Activated CD8-positive, alpha-beta memory T cell treated with anti-CD3 and anti-CD28 coated beads, Interleukin-2, amount 50 U/mL, for 48 hours (primary cell): Measurements from ENCODE around the gene MT1A.

Experiments used
- DNase-seq: peaks from one replicate; pipeline ENCODE4 v3.0.0-alpha.2; 2020

The MT1A gene

DNA sequence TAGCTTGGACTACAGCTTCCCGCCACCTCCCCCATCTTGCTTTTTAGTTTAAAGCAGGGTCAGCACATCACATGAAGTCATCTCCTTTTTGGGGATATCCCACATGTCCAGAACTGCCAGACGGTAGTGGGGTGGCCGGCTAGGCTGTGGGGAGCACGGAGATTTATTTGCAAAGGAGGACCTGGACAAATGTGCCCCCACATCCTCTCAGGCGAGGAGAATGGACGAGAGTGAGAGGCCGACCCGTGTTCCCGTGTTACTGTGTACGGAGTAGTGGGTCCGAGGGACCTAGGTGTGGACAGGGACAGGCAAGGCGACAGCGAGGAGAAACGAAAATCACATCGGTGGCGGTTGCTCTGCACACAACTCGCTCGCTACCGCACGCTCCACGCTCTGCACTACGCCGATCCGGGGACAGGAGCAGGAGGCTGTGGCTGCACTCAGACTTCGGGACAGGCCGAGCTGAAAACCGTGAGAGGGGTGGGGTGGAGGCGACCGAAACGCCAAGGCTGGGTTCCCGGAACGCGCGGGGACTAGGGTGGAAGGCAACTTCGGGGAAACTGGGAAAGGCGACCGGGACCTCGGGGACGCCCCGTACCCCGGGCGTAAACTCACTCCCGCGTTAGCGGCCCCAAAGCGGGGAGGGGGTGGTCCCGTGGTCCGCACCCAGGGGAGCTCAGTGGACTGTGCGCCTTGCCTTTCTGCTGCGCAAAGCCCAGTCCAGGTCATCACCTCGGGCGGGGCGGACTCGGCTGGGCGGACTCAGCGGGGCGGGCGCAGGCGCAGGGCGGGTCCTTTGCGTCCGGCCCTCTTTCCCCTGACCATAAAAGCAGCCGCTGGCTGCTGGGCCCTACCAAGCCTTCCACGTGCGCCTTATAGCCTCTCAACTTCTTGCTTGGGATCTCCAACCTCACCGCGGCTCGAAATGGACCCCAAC lies at the start of gene MT1A:
TSS of gene MT1A (plus strand) at position 853 of the 937 bp plus-strand sequence. CDS start at position 926, 73 bp downstream.
- no peak for DNase-seq

DNA sequence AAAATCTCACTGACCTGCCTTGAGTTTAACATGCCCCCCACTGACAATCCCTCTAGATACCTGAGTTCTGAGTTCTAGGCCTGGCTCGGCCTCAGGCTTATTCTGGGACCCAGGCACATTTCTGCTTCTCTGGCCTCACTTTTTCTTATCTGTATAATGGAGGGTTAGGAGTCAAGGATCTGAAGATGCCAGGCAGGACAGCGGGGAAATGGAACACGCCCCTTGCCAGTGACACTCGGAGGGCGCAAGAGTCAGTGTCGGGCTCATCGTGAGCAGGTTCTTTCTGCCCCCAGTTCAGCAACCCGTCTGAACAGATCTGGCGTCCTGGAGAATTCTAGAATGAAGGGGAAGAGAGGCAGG lies 49.7 kb upstream of the MT1A start:
- no peak for DNase-seq

DNA sequence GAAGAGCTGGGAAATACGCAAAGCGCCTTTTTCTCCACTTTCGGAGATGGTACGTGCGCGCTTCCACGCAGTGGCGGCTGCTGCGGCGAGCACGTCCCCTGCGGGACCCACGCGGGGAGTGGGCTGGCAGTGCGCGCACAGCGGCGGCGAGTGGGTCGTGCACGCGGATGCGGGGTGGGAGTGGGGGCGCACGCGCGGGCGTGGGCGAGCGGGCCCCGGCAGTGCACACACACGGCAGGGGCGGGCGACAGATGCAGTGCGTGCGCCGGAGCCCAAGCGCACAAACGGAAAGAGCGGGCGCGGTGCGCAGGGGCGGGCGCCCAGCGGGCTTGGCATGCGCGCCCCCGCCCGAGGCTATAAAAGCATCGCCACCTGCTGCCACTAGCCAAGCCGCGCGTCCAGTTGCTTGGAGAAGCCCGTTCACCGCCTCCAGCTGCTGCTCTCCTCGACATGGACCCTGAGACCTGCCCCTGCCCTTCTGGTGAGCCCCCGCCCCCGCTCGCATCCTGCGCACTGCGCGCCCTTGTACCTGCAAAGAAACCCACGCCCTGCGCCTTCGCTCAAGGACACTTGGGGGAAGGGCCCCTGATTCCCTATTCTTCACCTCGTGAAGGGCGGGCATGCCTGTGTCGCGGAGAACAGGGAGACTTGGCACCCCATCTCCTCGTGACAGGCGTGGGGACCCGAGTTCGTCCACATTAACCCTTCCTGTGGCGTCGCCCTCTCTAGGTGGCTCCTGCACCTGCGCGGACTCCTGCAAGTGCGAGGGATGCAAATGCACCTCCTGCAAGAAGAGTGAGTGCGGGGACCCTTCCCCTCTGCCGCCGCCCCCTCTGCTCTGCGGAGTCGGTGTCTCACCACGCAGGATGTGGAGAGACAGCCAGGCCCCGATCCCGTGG lies 49.1 kb upstream of the MT1A start, which contains the start of gene MT3:
TSS of gene MT3 (plus strand) at position 388 of the 899 bp plus-strand sequence. CDS start at position 451, 63 bp downstream.
- DNase-seq: peak; percentile 76

DNA sequence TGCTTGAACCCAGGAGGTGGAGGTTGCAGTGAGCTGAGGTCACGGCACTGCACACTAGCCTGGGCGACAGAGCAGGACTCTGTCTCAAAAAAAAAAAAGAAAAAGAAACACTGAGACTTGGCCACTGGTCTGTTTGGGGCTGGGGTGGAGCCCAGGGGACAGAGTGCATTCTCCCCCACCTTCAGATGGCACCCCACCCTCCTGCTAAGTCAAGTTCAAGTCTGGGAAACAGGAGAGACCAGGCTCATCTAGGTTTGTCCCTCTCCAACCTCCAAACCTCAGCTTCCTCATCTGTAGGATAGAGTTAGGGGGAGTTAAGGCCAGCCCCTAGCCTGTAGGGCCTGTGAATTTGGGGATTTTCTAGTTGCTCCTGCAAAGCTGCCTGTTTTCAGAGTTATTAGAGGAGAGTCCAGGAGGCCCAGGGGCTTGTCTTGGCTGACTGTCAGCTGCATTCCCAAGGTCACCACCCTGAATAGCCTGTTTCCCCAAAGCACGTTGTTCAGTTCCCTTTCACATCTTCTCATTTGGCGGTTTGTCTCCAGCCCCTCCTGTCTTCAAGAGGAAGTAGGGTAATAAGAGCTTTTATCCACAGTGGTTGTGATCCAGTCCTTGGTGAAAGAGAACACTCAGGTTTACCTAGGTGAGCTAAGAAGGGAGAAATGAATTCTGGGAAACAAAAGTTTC lies 46.9 kb upstream of the MT1A start:
- peak; percentile 40 for DNase-seq

DNA sequence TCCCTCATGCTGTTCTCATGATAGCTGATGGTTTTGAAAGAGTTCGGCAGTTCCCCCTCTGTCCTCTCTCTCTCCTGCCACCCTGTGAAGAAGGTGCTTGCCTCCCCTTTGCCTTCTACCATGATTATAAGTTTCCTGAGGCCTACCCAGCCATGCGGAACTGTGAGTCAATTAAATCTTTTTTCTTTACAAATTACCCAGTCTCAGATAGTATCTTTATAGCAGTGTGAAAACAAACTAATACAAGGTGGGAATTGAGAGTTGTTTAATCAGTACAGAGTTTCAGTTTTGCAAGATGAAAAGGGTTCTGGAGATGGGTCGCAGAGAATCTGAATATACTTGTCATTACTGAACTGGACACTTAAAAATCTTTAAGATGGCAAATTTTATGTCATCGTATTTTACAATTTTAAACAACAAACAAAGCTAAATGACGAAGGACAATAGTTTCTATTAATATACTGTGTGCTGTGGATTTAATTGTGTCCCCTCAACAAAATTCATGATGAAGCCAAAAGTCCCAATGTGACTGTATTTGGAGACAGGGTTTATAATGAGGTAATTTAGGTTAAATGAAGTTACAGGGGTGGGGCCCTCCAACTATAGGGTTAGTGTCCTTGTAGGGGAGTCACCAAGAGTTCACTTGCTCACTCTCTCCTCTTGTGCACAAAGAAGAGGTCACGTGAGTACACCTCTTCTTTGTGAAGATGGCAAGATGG lies 44.7 kb upstream of the MT1A start:
- no peak for DNase-seq

DNA sequence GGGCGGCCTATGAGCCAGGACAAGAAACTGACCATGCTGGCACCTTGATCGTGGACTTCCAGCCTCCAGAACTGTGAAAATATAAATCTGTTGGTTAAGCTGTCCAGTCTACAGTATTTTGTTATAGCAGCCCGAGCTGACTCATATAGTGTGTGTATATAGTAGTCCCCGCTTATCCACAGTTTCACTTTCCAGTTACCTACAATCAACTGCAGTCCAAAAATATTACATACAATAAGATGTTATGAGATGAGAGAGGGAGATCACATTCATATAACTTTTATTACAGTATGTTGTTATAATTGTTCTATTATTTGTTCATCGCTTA lies 44.2 kb upstream of the MT1A start:
- no peak for DNase-seq

DNA sequence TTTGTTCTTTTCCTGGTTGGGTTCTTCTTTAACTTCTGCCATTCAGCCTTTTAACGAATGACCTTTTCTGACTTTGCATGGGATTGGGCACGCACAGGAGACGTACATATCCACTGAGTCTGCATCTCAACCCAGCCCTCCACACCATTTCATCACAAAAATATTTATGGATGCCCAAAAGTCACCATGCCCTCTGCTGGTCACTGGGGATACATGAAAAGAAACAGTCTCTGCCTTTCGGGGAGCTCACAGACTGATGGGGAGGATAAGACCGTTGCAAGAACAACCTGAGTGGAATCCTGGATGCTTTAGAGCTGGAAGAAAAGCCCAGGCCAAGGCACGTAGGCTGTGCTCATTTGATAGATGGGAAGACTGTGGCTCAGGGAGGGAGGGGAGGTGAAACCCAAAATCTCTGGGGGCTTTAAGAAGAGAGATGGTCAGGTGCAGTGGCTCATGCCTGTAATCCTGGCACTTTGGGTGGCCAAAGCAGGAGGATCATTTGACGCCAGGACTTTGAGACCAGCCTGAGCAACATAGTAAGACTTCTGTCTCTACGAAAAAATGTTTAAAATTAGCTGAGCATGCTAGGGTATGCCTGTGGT lies 38.0 kb upstream of the MT1A start:
- no peak for DNase-seq

DNA sequence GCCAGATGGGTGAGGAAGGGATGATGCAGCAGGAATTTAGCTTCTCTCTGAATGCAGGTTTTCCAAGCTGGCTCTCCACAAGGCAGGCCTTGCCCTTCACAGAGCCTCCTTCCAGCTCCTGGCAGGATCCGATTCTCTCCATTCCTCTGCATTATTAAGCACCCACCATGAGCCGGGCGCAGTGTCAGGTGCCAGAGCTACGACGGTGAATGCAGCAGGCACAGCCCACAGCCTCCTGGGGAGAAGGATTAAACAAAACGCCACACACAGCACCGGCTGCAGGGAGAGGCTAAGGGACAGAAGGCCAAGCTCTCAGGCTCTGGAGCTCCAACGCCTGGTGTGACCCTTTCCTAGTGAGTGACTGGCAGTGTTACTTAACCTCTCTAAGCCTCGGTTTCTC lies 37.1 kb upstream of the MT1A start:
- DNase-seq: no peak

DNA sequence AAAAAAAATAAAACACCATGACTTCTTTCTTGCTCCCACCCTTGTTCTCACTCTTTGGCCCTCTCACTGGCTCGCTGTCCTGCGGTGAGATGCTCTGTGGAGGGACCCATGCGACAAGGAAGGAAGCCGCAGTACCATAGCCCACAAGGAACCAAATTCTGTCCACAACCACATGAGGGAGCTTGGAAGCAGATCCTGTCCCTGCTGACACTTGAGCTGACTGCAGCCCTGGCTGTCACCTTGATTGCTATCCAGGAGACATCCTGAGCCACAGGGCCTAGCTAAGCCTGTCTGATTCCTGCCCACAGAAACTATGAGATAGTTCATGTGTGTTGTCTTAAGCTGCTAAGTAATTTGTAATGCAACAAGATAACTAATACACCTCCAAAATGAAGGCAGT lies 34.9 kb upstream of the MT1A start:
- no peak for DNase-seq

DNA sequence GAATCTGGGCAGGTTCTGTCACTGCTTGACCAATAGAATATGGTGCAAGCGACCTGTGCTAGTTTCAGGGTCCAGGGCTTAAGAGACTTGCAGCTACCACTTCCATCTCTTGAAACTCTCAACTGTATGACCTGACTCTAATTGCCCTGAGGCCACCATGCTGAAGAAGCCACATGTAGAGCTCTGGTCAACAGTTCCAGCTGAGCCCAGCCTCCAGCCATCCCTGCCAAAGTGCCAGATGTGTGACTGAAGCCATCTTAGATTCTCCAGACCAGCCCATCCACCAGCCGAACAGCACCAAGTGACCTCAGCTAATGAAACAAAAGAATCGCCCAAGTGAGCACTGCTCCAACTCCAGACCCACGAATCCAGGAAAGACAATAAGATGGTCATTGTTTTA lies 33.5 kb upstream of the MT1A start:
- DNase-seq: no peak

DNA sequence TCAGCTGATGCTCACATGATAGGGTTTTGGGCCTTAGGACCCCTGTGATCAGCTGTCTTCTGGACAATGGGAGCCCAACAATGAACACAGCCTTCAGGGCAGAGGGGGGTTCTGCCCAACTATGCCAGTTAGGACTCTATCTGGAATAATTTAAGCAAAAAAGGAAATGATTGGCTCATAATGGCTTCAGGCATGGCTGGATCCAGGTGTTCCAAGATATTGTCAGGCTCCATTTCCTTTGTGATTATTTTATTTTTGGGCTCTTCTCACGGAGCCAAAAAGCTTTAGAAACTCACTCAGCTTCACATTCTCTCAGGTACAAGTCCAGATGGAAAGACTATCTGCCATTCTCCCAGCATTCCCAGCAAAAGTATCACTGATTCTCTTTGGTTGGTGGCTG lies 33.0 kb upstream of the MT1A start:
- no peak for DNase-seq

DNA sequence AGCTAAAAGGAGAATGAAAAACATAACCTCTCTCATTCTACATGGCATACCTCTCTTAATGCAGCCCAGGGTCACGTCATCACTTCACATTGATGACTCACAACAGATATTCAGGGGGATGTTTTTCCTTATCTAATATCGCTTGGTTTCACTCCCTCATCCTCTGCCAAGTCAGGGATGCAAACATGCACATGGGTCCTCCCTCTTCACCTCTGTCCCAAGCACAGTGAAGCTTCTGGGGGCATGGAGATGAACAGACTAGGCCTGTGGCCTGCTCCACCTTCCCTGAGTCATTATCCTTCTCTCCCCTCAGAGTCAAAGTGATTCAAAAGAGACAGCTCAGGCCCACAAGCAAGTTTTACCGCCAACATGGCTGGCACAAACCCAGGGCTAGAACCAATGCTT lies 32.4 kb upstream of the MT1A start:
- no peak for DNase-seq

DNA sequence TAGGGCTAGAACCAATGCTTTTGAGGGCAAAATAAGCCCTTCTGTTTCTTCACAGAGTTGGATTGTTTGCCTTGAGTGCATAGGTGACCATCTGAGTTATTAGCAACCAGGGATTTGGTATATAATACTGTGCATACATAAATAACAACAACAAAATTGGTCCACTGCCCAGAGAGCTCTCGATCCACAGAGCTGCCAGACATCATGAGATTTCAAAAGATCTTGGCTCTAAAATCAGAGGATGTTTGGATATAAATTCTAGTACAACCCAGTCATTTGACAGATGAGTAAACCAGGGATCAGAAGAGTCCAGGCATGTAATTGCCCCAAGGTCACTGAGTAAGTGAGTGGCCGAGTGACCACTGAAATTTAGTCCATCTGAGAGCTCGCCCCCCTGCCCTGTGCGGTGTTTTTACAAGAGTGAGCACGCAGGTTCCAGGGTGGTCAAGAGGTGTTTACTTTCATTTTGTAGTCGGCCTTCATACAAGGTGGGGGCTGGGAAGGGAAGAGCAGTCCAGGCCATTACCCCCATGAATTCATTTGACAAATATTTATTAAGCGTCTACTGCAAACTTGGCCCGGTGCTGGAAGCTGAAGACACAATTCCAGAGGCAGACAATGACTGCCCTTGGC lies 31.9 kb upstream of the MT1A start:
- DNase-seq: no peak

DNA sequence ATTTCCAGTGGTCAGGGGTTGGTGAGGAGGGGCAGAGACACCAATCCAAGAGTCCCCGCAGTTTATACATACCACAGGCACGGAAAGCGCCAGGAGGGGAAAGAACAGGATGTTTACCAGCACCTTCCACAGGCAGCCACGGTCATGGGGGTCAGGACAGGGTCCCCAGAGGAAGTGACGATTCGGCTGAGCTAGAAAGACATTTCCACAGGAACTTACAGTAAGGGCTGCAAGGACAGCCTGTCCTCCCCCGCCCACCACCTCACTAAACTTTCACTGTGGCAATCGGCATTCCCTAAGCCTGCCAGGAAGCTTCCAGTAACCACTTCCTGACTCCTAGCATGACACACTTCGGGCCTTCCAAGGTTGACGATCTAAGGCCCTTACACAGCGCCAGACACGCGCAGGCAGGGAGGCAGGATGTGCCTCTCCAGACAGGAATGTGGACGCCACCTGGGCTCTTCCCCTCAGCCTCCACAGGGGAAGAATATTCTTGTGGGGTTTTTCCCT lies 31.3 kb upstream of the MT1A start:
- no peak for DNase-seq

DNA sequence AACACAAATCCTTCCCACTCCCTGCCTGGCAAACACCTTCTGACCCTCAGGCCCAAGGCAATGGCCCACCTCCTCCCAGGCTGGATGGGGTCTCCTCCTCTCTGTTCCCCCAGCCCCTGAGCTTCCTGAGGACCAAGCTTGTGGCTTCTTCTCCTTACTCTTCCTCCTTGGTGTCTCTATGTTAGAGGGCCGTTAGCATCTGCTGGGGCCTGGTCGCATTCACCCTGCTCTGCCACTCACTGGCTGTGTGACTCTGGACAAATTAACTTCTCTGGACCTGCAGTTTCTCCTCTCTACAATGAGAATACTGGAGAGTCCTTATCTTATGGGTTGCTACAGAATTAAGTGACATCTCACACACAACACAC lies 30.8 kb upstream of the MT1A start:
- DNase-seq: no peak

DNA sequence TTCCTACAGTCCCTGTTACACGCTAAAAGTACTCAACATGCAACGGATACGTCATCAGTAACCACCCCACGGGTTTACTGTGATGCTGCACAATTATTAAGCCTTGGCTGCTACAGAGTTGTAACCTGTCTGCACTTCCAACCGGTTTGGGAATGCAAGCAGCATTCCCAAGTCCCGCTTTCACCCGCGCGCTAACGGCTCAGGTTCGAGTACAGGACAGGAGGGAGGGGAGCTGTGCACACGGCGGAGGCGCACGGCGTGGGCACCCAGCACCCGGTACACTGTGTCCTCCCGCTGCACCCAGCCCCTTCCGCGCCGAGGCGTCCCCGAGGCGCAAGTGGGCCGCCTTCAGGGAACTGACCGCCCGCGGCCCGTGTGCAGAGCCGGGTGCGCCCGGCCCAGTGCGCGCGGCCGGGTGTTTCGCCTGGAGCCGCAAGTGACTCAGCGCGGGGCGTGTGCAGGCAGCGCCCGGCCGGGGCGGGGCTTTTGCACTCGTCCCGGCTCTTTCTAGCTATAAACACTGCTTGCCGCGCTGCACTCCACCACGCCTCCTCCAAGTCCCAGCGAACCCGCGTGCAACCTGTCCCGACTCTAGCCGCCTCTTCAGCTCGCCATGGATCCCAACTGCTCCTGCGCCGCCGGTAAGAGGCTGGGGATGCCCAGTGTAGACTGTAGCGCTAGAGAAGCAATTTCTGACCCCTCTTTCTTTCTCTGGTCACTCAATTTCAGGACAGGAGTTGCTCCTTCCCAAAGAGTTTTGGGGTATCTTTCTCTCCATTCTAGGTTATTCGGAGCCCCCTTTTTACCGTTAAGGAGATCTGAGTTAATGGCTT lies 30.2 kb upstream of the MT1A start, which contains the start of gene MT2A:
TSS of gene MT2A (plus strand) at position 542 of the 833 bp plus-strand sequence. CDS start at position 614, 72 bp downstream.
- DNase-seq: peak; percentile 94

DNA sequence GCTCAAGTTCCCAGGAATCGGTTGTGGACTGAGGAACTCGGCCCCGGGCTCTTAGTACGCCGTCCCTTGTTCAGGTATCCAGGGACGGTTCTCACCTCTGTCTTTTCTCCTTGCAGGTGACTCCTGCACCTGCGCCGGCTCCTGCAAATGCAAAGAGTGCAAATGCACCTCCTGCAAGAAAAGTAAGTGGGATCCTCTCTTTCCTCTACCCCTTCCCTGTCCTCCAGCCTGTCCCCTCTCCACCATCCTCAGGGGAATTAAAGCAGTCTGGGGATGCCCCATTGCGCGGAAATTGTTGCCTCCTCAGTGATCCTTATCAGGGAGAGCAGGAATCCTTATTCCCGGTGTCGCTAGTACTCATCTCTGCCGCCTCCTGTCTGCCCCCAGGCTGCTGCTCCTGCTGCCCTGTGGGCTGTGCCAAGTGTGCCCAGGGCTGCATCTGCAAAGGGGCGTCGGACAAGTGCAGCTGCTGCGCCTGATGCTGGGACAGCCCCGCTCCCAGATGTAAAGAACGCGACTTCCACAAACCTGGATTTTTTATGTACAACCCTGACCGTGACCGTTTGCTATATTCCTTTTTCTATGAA lies 29.5 kb upstream of the MT1A start:
- no peak for DNase-seq

DNA sequence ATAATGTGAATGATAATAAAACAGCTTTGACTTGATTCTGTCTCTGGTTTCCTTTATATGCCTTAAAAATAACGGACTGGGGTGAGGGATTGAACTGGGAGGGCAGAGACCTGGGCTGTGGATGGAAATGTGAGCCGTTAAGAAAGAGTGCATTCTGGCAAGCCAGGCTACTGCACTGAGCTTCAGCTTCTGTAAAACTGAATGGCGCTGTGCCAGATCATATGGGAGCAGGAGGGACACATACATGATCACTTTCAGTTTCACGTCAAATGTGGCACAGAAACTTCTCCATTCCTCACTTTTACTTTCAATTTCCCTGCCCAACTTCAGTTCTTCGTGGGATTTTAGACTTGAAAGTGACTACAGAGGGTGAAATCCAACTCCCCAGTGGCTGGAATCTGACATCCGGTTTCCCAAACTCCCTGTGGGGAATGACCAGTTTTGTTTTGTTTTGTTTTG lies 29.0 kb upstream of the MT1A start:
- DNase-seq: peak; percentile 82

DNA sequence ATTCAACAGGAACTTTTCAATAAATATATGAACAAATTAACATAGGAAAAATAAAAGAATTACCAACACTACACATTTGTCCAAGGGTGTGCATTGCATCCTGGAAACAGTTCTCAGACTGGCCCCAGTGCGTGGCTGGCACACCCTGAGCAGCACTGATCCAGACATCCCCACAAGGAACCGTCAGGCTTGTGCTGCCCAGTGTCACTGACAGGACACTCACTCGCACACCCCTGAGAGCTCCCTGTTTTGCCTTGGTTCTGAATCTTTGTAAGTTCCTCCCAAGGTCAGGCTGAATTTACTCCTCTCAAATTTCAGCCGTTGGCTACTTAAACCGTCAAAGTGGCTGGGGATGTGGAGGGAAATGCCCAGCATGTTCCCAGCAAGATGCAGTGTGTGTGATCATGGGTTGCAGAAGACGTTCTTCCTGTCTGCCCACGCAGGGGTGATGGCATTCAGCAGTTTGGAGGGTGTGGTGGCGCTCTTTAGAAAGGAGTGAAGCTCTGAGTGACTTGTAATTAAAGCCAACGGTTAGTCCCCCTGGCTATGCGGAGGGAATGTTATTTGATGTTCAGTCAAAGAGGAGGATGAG lies 28.4 kb upstream of the MT1A start:
- peak; percentile 84 for DNase-seq
